CD4-positive, alpha-beta T cell treated with Interleukin-4 for 1 hour (primary cell): ENCODE data around the gene RNF31.
"Not testable (repeated sequence)": the region's sequence is repeated elsewhere in the genome, so short reads cannot be mapped to it uniquely, and the experiment has no call there.

ENCODE experiments used
- DNase-seq, 2 donors: peaks; one replicate each; pipeline ENCODE4 v3.0.0-alpha.2; 2020 to 2022

The RNF31 gene

GRCh38 chr14:24184104-24184970 is 37.0 kb downstream of the RNF31 start:
- no peak for DNase-seq

DNA sequence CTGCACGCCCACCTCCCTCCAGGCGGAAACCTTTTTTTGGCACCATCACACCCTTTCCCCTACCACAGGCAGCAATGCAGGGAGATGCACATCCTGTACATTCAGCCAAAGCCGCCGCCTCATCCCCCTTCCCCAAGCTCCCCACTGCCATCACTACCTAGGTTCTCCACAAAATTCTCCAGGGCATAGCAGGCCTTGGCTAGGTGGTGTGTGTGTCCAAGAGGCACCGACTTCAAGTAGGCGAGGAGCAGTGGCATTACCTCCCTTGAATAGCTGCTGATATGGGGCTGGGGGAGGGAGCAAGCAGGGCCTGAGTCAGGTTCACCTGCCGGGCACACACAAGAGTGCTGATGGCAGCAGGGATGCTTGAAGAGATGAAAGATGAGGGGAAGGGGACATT is 37.7 kb downstream of the RNF31 start:
- DNase-seq, result no peak

GRCh38 chr14:24185741-24186140 is 38.4 kb downstream of the RNF31 start:
- no peak for DNase-seq

- DNase-seq, result no peak
These were observed 39.7 kb downstream of the RNF31 start for GRCh38 chr14:24186831-24187538.

- DNase-seq, result no peak
These were observed 40.2 kb downstream of the RNF31 start for GRCh38 chr14:24187539-24187915.

GRCh38 chr14:24188251-24189058 is 41.2 kb downstream of the RNF31 start, which contains the start of gene IPO4:
Gene IPO4, minus strand, starts transcription at chr14:24188816. Its CDS starts 29 bp downstream, at chr14:24188787.
- peak; percentile 97 for DNase-seq

GRCh38 chr14:24189059-24189375 is 41.7 kb downstream of the RNF31 start:
- DNase-seq, result no peak

GRCh38 chr14:24189460-24189859 is 42.2 kb downstream of the RNF31 start:
- no peak for DNase-seq

DNA sequence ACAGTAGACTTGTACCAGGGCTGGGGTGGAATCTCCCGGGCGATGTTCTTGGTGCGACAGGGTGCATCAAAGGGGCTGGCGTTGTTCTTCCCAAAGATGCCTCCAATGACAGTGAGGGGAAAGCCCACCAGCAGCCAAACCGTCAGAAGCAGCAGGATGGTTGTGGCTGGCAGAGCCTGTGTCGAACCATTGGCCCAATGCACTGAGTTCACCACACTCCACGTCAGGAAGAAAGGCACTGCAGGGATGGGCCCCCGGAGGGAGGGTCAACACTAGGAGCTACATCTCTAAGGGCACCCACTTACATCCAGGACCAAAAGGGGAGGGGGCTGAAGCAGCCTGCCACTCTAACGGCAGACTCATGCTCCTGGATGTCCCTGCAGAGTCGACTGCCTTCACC is 43.1 kb downstream of the RNF31 start:
- no peak for DNase-seq

GRCh38 chr14:24192933-24193332 is 45.6 kb downstream of the RNF31 start:
- DNase-seq, result no peak

GRCh38 chr14:24194186-24194872 is 47.0 kb downstream of the RNF31 start:
- no peak for DNase-seq

- no peak for DNase-seq
These were observed 47.5 kb downstream of the RNF31 start for GRCh38 chr14:24194873-24195185.

GRCh38 chr14:24195186-24196070 is 48.1 kb downstream of the RNF31 start, which contains the start of gene TM9SF1:
Gene TM9SF1, minus strand, starts transcription at chr14:24195441. Its CDS starts 422 bp downstream, at chr14:24195019.
- peak; percentile 92 to 93 for DNase-seq

- DNase-seq, result no peak
These were observed 49.1 kb downstream of the RNF31 start for GRCh38 chr14:24196071-24197055.

DNA sequence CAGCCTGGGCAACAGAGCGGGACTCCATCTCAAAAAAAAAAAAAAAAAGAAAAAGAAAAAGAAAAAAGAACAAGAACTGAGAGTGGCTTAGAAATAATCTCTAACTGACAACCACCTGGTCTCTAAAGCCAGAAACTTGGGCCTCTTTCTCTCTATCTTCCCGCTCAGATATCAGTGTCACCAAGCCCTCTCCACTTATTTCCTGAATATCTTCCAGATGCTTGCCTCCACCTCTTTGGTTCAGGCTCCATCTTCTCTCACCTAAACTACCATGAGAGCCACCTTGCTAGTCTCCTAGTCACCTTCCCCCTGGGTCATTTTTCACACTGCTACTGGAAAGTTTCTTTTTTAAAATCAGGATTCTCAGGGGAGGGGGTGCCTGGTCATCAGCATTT is 49.8 kb downstream of the RNF31 start:
- DNase-seq, result no peak

DNA sequence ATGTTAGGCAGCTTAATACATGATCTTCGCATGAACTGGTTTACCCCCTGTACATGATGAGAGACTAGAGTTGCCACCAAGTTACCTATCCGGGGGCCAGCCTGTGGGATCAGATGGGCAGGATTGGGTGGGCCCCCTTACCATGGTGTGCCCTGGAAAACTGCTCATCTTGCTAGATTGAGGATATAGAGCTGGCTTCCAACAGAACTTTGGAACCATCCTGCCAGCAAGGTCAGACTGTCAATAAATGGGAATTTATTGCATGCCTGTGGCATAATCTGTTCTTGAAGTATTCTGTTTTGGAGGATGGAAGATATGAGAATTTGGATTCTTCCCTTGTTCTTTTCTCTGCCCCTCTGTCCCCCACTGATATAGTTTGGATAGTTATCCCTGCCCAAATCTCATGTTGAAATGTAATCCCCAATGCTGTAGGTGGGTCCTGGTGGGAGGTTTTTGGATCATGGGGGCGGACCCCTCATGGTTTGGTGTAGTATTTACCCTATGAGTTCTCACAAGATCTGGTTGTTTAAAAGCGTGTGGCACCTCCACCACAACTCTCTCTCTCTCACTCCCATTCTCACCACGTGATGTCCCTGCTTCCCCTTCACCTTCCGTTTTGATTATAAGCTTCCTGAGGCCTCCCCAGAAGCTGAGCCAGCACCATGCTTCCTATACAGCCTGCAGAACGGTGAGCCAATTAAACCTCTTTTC is 51.7 kb downstream of the RNF31 start:
- DNase-seq, result no peak

- not testable (repeated sequence) for DNase-seq
These were observed 55.2 kb downstream of the RNF31 start for GRCh38 chr14:24202538-24202937.

GRCh38 chr14:24203249-24203886 is 56.1 kb downstream of the RNF31 start:
- DNase-seq, result not testable (repeated sequence)
